PC-3 (cell line): ENCODE data around the gene ACTN4.

Experiments used
- CTCF ChIP-seq: fragments of 300-600 bp; sonication (generic); conservative IDR thresholded peaks from 2 replicates; pipeline ENCODE4 v1.5.1; 2017; ENCODE audit warnings: antibody characterized with exemption, low read depth, mild to moderate bottlenecking, low read length
- EZH2 ChIP-seq: fragments of 300-600 bp; sonication (generic); IDR thresholded peaks from one replicate; pipeline ENCODE4 v1.6.1; 2017; ENCODE audit warnings: antibody characterized with exemption, mild to moderate bottlenecking, low read length; ENCODE audit not compliant: unreplicated experiment

GRCh38 chr19:38692458-38693379 is 45.3 kb downstream of the ACTN4 start:
- TF ChIP-seq CTCF (no peak), EZH2 (no peak)
